ENCODE data around the gene RINT1.

RINT1 gene

DNA sequence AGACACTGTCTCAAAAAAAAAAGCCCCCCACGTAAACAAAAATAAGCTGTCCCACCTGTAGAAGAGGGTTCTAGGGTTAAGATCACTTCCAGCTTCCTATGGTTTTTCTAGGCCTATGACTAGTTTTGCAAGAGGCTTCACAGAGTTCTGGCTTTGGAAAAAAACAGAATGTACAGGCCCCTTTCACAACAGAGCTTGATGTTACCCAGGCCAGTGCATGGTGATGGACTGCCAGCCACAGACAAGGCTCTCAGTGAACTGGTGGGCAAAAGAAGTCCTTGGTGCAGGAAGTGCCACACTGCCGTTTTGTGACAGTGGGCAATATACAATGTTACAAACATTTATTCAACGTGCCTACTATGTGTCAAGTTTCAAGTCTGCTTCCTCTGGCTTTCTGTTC is 67.5 kb downstream of the RINT1 start:
- FAIRE-seq (no peak), DNase-seq (ENCODE audit: insufficient read length, low spot score) (no peak)
- no peak for TF ChIP-seq POLR2A (IDR thresholded peaks at IDR 0.05; ENCODE audit: low read depth, low read length)

DNA sequence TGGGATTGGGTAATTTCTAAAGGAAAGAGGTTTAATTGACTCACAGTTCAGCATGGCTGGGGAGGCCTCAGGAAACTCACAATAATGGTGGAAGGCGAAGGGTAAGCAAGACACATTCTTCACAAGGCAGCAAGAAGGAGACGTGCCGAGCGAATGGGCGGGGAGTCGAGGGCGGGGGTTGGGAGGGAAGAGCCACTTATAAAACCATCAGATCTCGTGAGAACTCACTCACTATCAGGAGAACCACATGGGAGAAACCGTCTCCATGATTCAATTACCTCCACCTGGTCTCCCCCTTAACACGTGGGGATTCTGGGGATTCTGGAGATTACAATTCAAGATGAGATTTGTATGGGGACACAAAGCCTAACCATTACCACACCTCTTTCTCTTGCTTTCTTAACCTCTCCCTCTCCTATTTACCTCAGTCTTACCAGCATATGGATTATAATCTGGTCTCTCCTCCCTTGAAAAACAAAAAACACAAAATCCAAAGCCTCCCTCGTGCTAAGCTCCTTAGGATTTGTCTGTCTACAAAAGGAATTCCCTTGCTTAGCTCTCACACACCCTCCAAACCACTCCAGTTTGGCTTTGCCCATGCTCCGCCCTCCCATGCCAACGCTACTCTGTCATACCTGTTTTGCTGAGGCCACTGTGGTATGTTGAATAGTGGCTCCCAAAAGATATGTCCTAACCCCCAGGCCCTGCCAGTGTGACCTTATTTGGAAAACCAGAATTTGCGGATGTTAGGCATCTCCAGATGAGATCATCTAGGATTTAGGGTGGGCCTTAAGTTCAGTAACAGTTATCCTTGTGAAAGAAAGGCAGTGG is 68.9 kb downstream of the RINT1 start:
- no peak for TF ChIP-seq POLR2A (IDR thresholded peaks at IDR 0.05; ENCODE audit: low read depth, low read length)
- FAIRE-seq (no peak), DNase-seq (ENCODE audit: insufficient read length, low spot score) (no peak)

DNA sequence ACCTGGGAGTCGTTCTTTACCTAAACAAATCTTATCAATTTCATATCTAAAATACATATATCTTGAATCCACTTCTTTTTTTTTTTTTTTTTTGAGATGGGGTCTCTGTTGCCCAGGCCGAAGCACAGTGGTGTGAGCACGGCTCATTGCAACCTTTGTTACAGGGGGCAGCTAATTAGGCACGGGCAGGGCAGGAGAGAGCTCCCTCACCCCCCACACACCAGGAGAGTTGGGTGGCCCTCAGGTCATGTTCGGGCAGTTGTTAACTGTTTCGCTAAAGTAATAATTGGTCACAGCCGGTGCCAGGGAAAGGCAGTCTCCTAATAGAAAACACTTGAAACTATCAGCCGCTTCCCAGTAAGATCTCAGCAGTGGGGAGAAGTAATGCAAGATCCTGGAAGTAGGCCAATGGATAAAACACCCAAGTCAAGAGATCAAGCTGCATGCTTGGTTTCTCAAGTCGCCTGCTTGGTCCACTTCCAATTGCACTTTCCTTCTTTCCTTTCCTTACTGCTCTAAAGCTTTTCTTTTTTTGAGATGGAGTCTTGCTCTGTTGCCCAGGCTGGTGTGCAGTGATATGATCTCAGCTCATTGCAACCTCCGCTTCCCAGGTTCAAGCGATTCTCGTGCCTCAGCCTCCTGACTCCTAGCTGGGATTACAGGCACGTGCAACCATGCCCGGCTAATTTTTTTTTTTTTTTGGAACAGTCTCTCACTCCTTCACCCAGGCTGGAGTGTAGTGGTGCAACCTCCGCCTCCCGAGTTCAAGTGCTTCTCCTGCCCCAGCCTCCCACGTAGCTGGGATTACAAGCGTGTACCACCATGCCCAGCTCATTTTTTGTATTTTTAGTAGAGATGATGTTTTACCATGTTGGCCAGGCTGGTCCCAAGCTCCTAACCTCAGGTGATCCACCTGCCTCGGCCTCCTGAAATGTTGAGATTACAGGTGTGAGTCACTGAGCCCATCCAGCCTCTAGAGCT is 70.6 kb downstream of the RINT1 start:
- no peak for DNase-seq (ENCODE audit: insufficient read length, low spot score)
- TF ChIP-seq POLR2A (IDR thresholded peaks at IDR 0.05; ENCODE audit: low read depth, low read length) = no peak
- no peak for FAIRE-seq

DNA sequence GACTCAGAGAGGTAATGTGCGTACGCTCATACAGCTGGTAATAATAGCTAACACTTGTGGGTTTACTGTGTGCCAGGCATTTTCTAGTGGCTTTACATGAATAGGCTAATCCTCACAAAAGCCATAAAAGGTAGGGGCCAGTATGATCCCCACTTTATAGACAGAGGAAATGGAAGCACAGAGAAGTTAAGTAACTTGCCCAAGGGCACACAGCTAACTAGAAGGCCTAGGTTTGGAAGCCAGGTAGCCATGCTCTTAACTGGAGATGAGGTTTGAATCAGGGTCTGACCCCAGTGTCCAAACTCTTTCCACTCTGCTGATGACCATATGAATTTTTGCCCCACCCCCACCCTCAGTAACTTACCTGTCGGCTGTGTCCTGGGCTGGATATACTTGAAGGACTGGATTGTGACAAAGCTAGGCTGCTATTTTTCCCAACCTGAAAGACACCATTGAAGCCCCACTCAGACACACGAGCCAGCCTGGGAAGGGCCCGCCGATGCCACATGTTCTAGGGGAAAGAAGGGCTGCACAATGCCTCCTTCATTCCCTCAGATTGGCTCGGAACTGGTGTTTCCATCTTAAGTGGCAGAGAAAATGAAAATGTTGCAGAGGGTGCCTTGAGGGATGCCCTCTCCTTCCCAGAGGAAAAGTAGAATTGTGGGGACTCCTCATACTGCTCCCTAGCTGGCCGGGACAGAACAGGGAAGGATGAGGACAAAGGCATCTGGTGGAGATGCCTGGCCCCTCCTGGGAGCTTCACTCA is 78.3 kb downstream of the RINT1 start:
- FAIRE-seq (no peak), DNase-seq (ENCODE audit: insufficient read length, low spot score) (no peak)
- no peak for TF ChIP-seq POLR2A (IDR thresholded peaks at IDR 0.05; ENCODE audit: low read depth, low read length)

DNA sequence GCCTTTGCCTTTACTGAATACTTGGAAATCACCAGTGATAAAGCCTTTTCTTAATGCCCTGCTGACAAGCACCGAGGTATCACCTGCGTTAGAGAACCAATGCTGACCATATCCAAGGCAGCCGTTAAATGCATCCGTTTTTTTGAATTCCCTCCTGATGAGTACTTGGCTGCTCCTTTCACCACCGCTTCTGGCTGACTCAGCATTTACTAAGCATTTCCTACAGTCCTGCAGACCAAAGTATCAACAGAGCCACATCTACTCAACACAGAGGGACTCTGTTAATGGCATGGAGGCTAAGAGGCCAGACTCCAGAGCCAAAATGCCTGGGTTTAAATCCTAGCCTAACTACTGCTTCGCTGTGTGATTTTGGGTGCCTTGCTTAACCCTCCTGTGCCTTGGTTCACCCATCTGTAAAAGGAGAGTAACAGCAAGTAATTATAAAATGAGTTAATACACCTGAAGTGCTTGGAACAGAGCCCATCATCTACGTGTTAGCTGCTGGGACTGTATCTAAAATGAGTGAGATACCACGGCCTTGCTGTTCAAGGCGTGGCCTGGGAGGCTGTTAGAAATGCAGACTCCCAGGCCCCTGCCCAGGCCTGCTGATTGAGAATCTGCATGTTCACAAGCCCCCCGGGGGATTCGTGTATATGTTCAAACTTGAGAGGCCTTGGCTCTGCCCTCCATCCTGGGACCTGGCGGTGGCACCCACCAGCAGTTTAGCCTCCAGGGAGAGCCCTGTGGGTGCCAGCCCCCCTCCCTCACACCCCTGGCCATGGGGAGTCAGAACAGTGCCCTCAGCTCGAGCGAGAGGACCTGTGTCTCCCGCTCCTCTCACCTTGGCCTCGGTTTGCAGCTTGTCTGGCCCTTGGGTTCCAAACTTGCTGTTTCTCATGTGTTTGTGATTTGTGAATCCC is 80.1 kb downstream of the RINT1 start:
- no peak for FAIRE-seq
- TF ChIP-seq POLR2A (IDR thresholded peaks at IDR 0.05; ENCODE audit: low read depth, low read length) = no peak
- peak; percentile 36 for DNase-seq (ENCODE audit: insufficient read length, low spot score)

DNA sequence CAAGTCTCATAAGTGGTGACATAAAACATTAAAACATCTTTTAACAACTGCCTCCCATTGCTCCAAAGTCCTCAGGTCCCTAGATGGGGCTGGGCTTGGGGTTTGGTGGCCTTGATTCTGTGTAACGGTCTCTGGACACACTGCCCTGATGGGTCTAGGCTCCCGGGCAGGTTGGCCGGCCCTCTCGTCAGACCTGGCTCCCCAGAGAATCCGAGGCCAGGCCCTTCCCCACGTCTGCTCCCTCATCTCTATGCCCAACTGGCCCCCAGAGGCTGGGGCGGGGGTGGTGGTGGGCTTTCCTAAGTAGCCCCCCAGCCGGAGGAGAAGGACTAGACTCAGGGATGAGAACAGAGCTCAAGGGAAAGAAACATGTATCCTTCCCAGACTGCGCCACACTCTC is 80.8 kb downstream of the RINT1 start:
- DNase-seq (ENCODE audit: insufficient read length, low spot score) = no peak
- no peak for FAIRE-seq
- TF ChIP-seq POLR2A (IDR thresholded peaks at IDR 0.05; ENCODE audit: low read depth, low read length) = no peak

DNA sequence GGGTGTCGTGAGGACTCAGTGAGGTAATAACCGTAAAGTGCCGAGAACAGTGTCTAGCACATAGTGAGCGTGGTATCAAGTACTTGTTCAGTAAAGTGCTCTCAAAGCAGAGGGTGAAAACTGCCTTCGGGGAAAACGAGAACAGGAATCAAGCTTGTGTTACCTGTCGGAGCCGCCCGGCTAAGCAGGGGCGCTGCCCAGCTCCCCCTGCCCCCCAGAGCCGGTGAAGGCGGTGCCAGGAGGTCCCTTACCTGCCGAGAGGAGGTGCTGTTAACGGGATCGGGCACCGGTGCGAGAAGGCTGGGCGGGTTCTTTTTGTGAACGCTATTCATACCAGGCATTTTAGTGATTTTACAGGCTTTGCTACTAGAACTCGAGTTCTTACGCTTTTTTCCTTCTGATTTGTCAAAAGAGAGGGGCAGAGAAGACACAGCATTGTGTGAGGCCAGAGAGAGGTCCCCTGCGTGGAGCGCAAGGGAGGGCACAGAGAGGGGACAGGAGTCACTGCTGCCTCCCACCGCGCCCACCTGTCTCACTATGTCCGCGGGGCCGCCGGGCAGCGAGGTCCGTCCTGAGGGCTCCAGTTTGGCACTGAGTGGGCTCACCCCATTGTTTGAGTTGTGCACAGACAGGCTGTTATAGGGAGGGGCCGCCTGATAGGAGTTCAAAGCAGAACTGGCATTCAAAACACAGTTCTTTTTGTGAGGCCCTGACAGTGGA is 81.8 kb downstream of the RINT1 start:
- FAIRE-seq = no peak
- no peak for DNase-seq (ENCODE audit: insufficient read length, low spot score)
- no peak for TF ChIP-seq POLR2A (IDR thresholded peaks at IDR 0.05; ENCODE audit: low read depth, low read length)

DNA sequence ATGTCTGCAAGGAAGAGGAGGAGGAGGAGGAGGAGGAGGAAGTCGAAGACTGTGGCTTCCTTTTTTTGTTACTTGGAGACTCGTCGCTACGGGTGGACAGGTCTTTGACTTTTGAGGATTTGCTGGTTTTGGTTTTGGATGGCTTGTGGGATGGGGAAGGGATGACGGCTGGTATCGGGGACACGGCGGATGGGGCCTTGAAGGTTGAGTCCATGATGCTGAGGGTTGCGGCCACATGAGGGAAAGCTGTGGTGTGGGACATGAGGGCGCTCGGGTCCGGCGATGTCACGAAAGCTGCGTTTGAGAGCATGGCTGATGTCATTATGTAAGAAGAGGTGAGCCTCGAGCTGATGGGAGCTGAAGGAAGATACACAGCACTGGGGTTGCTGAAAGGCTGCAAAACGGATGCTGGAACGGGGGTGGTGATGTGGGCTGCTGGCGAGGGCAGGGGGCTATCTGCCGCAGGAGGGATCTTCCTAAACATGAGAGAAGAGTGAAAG is 82.4 kb downstream of the RINT1 start:
- FAIRE-seq (no peak), DNase-seq (ENCODE audit: insufficient read length, low spot score) (no peak)
- no peak for TF ChIP-seq POLR2A (IDR thresholded peaks at IDR 0.05; ENCODE audit: low read depth, low read length)
